Putamen (tissue), 1 donor: ENCODE results near the gene NT5C2.

Experiments
- DNase-seq: peaks from one replicate; pipeline ENCODE4 v3.0.0-alpha.2; 2016; ENCODE audit warnings: low spot score

The NT5C2 gene

DNA sequence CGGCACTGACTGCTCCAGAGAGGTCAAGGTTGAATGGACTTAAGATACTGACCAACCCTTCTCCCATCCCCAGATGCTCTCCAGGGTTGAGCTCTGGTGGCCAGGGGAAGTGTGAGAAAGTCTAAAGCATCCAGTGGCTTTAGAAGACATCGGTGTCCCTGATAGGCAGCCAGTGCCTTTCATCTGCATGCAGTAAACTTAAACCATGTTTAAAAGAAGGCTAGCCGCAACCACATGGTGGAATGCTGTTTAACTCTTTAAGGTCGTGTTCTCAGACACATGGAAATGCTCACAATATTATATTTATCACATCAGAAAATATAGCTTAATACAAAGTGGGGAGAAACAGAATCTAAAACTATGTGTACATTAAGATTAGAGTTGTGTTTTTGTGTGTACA is 138.0 kb downstream of the NT5C2 start:
- no peak for DNase-seq

DNA sequence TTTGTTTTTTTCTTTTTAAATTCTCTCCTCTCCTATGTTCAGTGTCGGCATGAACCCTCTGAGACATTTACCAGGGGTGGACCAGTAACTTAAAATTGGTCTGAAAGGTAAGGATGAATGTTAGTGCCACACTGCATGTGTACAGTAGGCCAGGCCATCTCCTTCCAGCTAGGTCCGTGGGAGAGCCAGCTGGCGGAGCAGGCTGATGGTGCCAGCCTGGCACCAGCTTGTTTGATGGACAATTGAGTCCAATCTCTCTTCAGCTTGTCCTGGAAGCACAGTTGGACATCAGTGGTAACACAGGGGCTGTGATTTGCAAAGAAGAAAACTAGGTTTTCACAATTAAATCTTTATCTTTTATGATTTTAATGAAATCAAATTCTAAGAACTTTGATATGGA is 138.5 kb downstream of the NT5C2 start:
- DNase-seq: peak; percentile 21

DNA sequence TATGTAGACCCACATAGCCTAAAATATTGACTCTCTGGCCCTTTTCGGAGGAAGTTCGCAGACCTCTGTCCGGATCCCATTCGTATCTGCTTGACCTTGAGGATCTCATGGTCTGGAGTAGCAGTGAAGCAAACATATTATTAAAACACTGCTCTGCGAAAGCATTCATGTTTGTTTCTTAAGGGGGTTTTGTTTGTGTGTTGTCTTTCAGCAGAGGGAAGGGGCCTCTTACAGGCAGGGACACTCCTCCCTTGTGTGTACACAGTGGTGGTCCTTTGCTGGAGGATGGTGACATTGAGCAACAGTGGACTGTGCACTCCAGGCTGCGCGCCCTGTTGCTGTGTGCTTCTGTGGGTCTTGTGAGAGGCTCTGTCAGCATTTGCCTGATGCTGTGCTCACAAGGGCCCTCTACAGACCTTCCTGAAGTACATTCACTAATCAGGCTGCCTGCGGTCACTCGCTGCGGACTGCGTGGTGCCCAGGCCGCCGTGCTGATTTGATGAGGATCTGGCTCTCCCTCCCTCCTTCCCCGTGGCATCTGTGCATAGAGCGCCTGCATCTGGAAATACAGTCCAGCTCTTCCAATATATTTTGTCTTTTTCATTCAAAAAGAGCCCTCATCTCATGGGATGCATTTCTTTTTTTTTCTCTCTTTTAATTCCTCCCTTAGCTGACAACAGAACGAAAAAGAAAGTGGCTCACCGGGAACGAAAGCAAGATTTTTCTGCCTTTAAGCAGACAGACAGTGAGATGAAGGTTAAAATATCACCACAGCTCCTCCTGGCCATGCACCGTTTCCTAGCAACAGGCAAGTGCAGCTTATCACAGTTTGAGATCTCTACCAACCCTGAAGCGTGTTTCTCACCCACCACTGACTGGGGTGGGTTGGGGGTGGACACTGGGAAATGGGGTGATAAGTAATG is 139.2 kb downstream of the NT5C2 start:
- peak; percentile 42 for DNase-seq

DNA sequence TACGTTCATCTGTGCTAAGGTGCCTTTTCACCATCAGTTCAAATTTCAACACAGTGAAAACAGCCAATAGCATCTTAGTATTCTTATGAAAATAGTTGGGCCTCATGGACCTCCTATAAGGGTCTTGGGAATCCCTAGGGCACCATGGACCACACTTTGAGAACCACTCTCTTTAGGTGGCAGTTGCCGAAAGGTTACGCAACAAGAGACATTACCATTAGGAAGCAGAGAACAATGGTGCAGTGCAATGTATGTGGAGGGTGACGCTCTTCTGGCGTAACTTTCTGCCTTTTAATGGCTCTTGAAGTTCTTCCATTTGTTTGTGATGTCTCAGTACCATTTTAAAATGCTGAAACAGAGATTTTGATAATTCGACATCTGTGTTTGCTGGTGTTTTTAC is 143.8 kb downstream of the NT5C2 start:
- DNase-seq: no peak

DNA sequence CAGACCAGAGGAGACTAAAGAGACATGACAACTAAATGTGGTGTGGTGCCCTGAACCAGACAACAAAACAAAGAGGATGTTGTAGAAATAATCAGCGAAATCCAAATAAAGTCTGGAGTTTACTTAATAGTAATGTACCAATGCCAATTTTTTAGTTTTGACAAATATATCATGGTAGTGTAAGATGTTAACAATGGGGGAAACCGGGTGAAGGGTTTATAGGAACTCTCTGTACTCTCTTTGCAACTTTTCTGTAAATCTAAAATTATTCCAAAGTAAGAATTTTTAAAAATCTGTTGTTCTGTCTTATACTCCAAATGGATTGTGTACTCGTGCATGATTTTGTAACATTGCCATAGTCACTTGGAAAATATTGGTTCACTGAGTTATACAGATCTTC is 145.7 kb downstream of the NT5C2 start:
- DNase-seq: no peak

DNA sequence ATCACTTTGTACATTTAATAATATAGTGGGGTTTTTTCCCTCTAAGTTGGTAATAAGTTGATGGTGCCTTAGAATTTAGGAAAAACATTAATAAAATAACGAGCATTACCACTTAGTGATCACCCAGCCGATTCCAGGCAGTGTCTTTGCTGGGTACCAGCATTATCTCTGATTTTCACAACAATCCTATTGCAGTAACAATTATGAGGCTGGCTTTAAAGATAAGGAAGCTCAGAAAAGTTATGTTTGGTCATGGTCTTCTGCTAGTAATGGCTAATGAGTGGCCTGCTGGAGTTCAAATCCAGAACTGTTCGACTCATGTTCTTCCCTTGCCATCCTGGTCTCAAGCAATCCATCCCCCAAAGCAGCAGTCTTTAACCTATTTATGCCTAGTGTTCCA is 147.1 kb downstream of the NT5C2 start:
- DNase-seq: no peak

DNA sequence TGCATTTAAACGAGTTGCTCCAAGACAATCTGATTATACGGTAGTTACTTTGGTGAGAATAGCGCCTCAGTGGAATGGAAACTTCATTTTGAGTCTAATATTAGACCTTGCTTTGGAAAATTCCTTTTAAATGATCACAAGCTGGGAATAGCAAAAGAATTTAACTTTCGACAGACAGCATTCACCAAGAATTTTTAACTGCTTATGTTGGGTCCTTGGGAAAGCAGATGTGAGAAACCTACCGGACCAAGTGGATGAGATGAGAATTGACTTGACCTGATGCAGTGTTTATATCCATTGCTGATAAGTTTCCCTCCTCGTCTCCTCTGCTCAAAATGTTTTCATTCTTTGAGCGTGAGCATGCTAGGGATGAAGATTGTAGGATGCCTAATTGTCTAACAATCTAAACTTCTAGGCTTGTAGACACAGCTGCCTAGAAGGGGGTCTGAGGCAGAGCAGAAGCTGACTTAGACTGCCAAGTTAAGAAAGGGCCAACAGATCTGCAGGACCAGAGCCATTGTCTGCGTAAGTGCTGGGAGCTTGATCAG is 148.1 kb downstream of the NT5C2 start:
- no peak for DNase-seq

DNA sequence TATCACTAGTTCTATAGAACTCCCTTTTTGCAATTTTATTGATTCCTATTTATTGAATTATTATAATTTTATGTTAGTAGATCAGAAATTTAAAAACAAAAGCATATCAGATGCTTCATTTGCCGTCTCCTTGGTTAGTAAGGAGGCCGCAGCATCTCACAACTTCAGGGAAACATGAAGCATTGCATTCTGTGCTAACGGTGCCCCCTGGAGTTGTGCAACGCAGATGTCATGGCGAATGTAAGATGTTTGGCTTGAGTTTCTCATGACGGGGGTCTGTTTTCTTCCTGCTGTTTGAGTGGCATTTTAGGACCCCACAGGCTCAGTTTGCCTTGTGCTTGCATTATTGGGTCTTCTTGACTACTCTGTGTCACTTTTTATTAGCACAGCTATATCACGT is 150.2 kb downstream of the NT5C2 start:
- no peak for DNase-seq

DNA sequence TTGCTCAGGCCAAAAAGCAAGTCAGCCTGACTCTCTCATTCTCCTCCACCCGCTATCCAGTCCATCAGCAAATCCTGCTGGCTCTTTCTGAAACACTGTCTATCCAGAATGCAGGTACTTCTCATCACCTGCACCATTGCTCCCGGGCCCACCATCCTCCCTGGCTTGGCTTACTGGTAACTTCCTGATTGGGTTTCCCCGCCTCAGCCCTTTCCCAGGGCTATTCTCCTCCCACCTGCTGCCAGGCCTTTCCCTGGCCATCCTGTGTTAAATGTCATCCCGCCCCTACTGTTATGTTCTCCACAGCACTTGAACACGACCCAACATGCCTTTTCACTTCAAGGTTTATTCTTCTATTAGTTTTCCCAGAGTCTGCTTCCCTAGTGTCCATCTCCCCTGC is 150.9 kb downstream of the NT5C2 start:
- DNase-seq: no peak

DNA sequence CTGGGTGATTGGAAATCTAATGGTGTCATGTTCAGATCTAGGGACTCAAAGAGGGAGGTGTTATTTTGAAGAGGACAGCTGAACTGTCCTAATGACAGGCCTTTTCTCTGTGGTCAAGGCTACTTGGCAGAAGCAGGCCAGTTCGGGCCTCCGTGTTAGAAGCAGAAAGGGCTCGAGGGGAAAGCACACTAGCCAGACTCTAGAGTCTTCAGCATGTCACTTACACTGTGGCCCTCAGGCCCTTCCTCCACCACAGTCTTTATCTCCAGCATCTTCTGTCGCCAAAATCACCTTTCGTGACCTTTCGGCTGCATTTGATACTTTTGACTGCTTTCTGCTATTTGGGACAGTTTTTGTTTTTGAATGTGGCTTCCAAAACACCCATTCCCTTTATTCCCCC is 151.7 kb downstream of the NT5C2 start:
- no peak for DNase-seq

DNA sequence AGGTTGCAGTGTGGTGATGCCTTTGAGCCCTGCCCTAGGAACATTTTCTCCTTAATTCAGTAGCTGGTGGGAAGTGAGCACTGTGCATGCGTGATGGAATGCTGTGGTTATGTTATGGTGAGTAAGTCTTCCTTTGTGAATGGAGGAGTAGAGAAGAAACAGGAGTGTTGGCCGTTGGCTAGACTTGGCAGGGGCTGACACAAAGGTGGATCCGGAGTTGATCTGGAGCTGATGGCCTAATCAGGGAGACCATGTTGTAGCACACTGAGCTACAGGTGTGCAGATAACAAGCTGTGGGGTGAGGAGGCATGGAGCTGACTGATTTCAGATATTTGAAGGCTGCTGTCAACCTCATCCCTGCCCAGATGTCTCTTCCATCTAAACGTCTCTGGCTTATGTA is 152.7 kb downstream of the NT5C2 start:
- no peak for DNase-seq

DNA sequence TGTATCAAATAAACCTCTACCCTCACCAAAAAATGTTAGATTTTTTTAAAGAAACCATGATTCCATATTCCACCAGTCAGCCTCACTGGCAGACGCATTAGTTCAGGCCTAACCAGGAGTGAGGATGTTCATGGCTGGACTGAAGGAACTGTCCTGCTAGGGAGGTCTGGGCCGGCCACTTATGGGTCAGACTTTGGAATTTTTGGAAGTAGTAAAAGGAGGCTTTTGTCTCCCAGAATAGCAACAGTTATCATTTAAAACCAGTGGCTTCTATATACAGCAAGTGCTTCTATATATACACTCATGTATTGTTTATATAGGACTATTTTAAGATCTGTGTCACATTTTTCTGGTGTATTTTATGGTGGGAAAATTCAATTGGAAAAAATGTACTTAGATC is 154.5 kb downstream of the NT5C2 start:
- no peak for DNase-seq
